Adrenal gland (tissue), 5 donors: ENCODE data around the gene TBL2.

ENCODE experiments used
- CTCF ChIP-seq, 6 experiments: fragments of 450-650 bp in 4 of 6; fragments of 200-600 bp in 2 of 6; sonication (generic) in 1 of 6; IDR thresholded peaks; 1 replicate in 5 of 6; 2 replicates in 1 of 6; pipeline versions ENCODE4 v1.5.1 to v1.8.0; 2016 to 2021; ENCODE audit warnings: antibody characterized with exemption in 6 of 6, mild to moderate bottlenecking in 2 of 6, moderate library complexity in 1 of 6
- POLR2A ChIP-seq, 2 donors: fragments of 450-650 bp; IDR thresholded peaks; one replicate each; pipeline ENCODE4 v1.6.1; 2017; ENCODE audit warnings: antibody characterized with exemption in 2 of 2, mild to moderate bottlenecking in 2 of 2, moderate library complexity in 1 of 2
- donor health status: DM: no; HTN: no; CAD: no.

GRCh38 chr7:73593207-73594045 lies 15.0 kb upstream of the TBL2 start:
- TF ChIP-seq CTCF (IDR thresholded peaks at IDR 0.05) (no peak), POLR2A (IDR thresholded peaks at IDR 0.05) (no peak)
